MM.1S (cell line): ENCODE data around the gene SYNGR1.
"Not testable (repeated sequence)": the region's sequence is repeated elsewhere in the genome, so short reads cannot be mapped to it uniquely, and the experiment has no call there.

Source experiments
- DNase-seq: peaks from one replicate; pipeline ENCODE4 v3.0.0-alpha.2; 2015
- H2AFZ ChIP-seq: fragments of 300-600 bp; sonication (generic); 2 replicates; pipeline ENCODE4 v1.6.0; 2016; ENCODE audit warnings: antibody characterized with exemption, low read length
- H3F3A ChIP-seq: fragments of 300-600 bp; sonication (generic); 2 replicates; pipeline ENCODE4 v1.6.1; 2016; ENCODE audit warnings: mild to moderate bottlenecking, antibody characterized with exemption, low read length, moderate library complexity, mixed read lengths; ENCODE audit not compliant: insufficient read depth
- H3K27ac ChIP-seq: fragments of 300-600 bp; sonication (generic); 2 replicates; pipeline ENCODE4 v1.5.1; 2016; ENCODE audit warnings: mild to moderate bottlenecking, low read length
- H3K27me3 ChIP-seq: fragments of 300-600 bp; sonication (generic); replicated peaks from 2 replicates; pipeline ENCODE4 v1.6.0; 2016; ENCODE audit warnings: low read length; ENCODE audit not compliant: insufficient read depth
- H3K36me3 ChIP-seq: fragments of 300-600 bp; sonication (generic); replicated peaks from 2 replicates; pipeline ENCODE4 v1.6.1; 2016; ENCODE audit warnings: mild to moderate bottlenecking, low read length, mixed read lengths; ENCODE audit not compliant: insufficient read depth
- H3K4me1 ChIP-seq: fragments of 300-600 bp; sonication (generic); 2 replicates; pipeline ENCODE4 v1.6.1; 2016; ENCODE audit warnings: low read length, mixed read lengths
- H3K4me2 ChIP-seq: fragments of 300-600 bp; sonication (generic); 2 replicates; pipeline ENCODE4 v1.6.0; 2016; ENCODE audit warnings: low read depth, low read length
- H3K4me3 ChIP-seq: fragments of 300-600 bp; sonication (generic); 2 replicates; pipeline ENCODE4 v1.5.1; 2016; ENCODE audit warnings: low read length, mixed read lengths
- H3K79me2 ChIP-seq: fragments of 300-600 bp; sonication (generic); 2 replicates; pipeline ENCODE4 v1.6.1; 2016; ENCODE audit warnings: mixed run types, low read length, mixed read lengths
- H3K9ac ChIP-seq: fragments of 300-600 bp; sonication (generic); 2 replicates; pipeline ENCODE4 v1.6.1; 2016; ENCODE audit warnings: low read length, mixed read lengths
- H3K9me2 ChIP-seq: fragments of 300-600 bp; sonication (generic); replicated peaks from 2 replicates; pipeline ENCODE4 v1.6.1; 2016; ENCODE audit warnings: mild to moderate bottlenecking, low read length, mixed read lengths; ENCODE audit not compliant: insufficient read depth
- H3K9me3 ChIP-seq: fragments of 300-600 bp; sonication (generic); replicated peaks from 2 replicates; pipeline ENCODE4 v1.6.1; 2016; ENCODE audit warnings: mild to moderate bottlenecking, low read length, mixed read lengths; ENCODE audit not compliant: insufficient read depth
- H4K20me1 ChIP-seq: fragments of 300-600 bp; sonication (generic); 2 replicates; pipeline ENCODE4 v1.6.1; 2016; ENCODE audit warnings: mild to moderate bottlenecking, low read length, moderate library complexity, mixed read lengths; ENCODE audit not compliant: insufficient read depth
- EZH2 ChIP-seq: fragments of 300-600 bp; sonication (generic); optimal IDR thresholded peaks from 2 replicates; pipeline ENCODE3; 2017; ENCODE audit warnings: low read depth, mild to moderate bottlenecking, antibody characterized with exemption, low read length, mixed read lengths
- EZH2phosphoT487 ChIP-seq: fragments of 300-600 bp; sonication (generic); IDR thresholded peaks from 2 replicates; pipeline ENCODE4 v1.6.1; 2018; ENCODE audit warnings: antibody characterized with exemption, low read length
- TF ChIP-seq, protein P1 (sequence below): fragments of 300-600 bp; sonication (generic); IDR thresholded peaks from 2 replicates; pipeline ENCODE4 v1.5.1; 2016; ENCODE audit warnings: antibody characterized with exemption, low read length, mixed read lengths

SYNGR1 gene

DNA sequence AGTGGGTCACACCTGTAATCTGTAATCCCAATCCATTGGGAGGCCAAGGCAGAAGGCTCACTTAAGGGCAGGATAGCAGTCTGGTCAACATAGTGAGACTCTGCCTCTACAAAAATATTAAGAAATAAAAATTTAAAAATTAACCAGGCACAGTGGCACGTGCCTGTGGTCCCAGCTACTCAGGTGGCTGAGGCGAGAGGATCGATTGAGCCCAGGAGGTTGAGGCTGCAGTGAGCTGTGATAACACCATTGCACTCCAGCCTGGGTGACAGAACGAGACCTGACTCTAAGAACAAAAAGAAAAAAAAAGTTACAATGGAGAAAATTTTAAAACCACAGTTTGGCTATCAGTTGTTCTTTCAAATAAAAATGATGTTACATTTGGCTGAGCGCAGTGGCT, 13.4 kb upstream of the SYNGR1 start:
- Histone ChIP-seq H3K79me2 (no peaks in the 10 kb centered on the region), H3K4me3 (no peak overlapping the region), H3K9me2 (no peaks in the 10 kb centered on the region), H3K4me2 (no peak overlapping the region), H3K36me3 (no peaks in the 10 kb centered on the region), H3F3A (no peaks in the 10 kb centered on the region), H3K27ac (no peak overlapping the region), H3K9me3 (no peaks in the 10 kb centered on the region), H2AFZ (no peak overlapping the region), H3K9ac (no peak overlapping the region), H3K27me3 (no peaks in the 10 kb centered on the region), H3K4me1 (no peaks in the 10 kb centered on the region), H4K20me1 (no peaks in the 10 kb centered on the region)
- DNase-seq, result no peak
- TF ChIP-seq EZH2phosphoT487, result no peak
- TF ChIP-seq EZH2, result no peak
- TF ChIP-seq, protein P1, sequence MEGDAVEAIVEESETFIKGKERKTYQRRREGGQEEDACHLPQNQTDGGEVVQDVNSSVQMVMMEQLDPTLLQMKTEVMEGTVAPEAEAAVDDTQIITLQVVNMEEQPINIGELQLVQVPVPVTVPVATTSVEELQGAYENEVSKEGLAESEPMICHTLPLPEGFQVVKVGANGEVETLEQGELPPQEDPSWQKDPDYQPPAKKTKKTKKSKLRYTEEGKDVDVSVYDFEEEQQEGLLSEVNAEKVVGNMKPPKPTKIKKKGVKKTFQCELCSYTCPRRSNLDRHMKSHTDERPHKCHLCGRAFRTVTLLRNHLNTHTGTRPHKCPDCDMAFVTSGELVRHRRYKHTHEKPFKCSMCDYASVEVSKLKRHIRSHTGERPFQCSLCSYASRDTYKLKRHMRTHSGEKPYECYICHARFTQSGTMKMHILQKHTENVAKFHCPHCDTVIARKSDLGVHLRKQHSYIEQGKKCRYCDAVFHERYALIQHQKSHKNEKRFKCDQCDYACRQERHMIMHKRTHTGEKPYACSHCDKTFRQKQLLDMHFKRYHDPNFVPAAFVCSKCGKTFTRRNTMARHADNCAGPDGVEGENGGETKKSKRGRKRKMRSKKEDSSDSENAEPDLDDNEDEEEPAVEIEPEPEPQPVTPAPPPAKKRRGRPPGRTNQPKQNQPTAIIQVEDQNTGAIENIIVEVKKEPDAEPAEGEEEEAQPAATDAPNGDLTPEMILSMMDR, result no peak

DNA sequence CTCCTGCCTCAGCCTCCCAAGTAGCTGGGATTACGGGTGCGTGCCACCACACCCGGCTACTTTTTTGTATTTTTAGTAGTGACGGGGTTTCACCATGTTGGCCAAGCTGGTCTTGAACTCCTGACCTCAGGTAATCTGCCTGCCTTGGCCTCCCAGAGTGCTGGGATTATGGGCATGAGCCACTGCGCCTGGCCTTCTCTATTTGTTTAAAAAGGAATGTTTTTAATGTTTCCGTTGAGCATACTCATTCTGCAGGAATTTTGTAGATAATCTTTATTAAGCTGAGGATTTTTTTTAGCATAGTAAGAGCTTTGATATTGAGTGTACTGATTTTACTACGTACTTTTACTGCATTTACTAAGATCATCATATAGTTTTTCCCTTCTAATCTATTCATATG, 10.0 kb upstream of the SYNGR1 start:
- not testable (repeated sequence) for H3K4me1 ChIP-seq, DNase-seq, H2AFZ ChIP-seq, H3K9ac ChIP-seq, H3K4me3 ChIP-seq, H3K9me2 ChIP-seq, H3K4me2 ChIP-seq, H4K20me1 ChIP-seq, H3K27ac ChIP-seq, H3K27me3 ChIP-seq, H3F3A ChIP-seq, H3K79me2 ChIP-seq, H3K9me3 ChIP-seq, H3K36me3 ChIP-seq

DNA sequence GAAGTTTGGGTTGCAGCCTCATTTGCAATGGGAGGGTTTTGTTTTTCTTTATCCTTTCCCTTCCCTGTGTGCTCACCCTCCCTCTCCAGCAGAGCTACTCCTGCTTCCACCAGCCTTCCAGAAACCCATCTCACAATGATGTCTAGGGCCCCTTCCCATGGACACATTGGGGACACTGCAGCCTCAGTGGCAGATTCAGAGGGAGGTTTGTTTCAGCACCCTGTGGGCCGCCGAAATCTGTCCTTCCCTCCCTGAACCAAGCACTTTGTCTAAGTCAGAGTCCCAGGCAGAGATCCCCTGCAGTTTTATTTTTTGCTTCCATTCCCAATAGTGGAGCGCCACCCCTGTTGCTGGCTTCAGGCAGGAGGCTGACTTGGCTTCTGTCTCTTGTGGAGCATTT, 8.6 kb upstream of the SYNGR1 start:
- TF ChIP-seq, protein P1, result no peak
- no peak for TF ChIP-seq EZH2phosphoT487
- no peak for TF ChIP-seq EZH2
- no peak overlapping the region for H3K9ac ChIP-seq
- no peak overlapping the region for H3K4me2 ChIP-seq
- no peak overlapping the region for H3K27ac ChIP-seq
- no peaks in the 10 kb centered on the region for H4K20me1 ChIP-seq
- no peaks in the 10 kb centered on the region for H3K79me2 ChIP-seq
- H3K27me3 ChIP-seq, result peaks cover 8% of the 10 kb centered on the region; the same call in 1 of the 2 replicates
- H2AFZ ChIP-seq, result no peak overlapping the region
- H3K4me1 ChIP-seq, result no peaks in the 10 kb centered on the region
- H3K9me3 ChIP-seq, result no peaks in the 10 kb centered on the region
- H3K9me2 ChIP-seq, result no peaks in the 10 kb centered on the region
- no peak for DNase-seq
- no peaks in the 10 kb centered on the region for H3K36me3 ChIP-seq
- no peaks in the 10 kb centered on the region for H3F3A ChIP-seq
- no peak overlapping the region for H3K4me3 ChIP-seq

DNA sequence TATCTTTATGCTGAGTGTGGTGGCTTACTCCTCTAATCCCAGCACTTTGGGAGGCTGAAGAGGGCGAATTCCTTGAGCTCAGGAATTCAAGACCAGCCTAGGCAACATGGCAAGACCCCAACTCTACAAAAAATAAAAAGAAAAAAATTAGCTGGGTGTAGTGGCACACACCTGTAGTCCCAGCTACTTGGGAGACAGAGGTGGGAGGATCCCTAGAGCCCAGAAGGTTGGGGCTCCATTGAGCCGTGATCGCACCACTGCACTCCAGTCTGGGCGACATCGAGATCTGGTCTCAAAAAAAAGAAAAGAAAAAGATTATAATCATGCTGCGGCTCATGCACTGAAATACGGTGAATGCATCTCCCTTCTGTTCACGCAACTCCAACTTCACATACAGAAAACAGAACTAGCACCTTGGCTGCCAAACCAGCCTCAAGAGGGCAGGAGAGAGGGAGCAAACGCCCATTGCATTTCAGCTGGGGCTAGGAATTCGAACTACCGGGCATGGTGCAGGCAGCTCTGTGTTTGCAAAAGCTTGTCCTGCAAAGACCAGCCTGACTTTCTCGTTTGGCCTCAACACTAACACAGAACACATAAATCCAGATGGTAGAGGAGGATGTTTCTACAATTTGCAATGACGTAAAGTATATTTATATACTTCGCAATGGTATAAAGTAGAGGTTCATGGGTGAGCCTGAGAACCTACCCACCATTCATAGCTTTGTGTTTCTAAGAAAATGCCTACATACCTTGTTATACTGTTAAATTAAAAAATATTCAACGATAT, 6.3 kb upstream of the SYNGR1 start:
- Histone ChIP-seq H3K4me2 (peak overlapping the region; percentile 11; the same call in 1 of the 2 replicates), H3K79me2 (no peaks in the 10 kb centered on the region), H3K4me1 (no peaks in the 10 kb centered on the region), H3K9me3 (no peaks in the 10 kb centered on the region), H3K9me2 (no peaks in the 10 kb centered on the region), H3K27ac (no peak overlapping the region), H3F3A (no peaks in the 10 kb centered on the region), H3K4me3 (no peak overlapping the region), H3K9ac (no peak overlapping the region), H4K20me1 (no peaks in the 10 kb centered on the region), H3K36me3 (no peaks in the 10 kb centered on the region), H3K27me3 (peaks cover 8% of the 10 kb centered on the region; the same call in 1 of the 2 replicates), H2AFZ (no peak overlapping the region)
- TF ChIP-seq, protein P1, result peak; percentile 92
- TF ChIP-seq EZH2phosphoT487, result no peak
- no peak for TF ChIP-seq EZH2
- DNase-seq, result peak; percentile 76
